WTC11 (cell line): ENCODE results near the gene STX8. TPM values are rescaled to one million over a fixed set of nuclear protein-coding genes. Genes with fewer than 3 reads are reported as not detected.

Experiments used
- ATAC-seq: fragments of 200-7000 bp; cut with Tn5 transposase; 2 replicates; pipeline ENCODE4 v1.10.0; 2021; ENCODE audit warnings: mild to moderate bottlenecking, moderate library complexity
- CTCF ChIA-PET: fragments of 300-600 bp; sonication (Branson Sonifier 250); formaldehyde crosslinking; loops from one replicate; lab custom pipeline; 2021; ENCODE audit warnings: antibody characterized with exemption; lab: Charles Lee
- POLR2A ChIA-PET: fragments of 350-600 bp; sonication (Branson Sonifier 250); formaldehyde crosslinking; loops from one replicate; lab custom pipeline; 2021; ENCODE audit warnings: antibody characterized with exemption; lab: Charles Lee
- DNase-seq: peaks from one replicate; pipeline ENCODE4 v3.0.0; 2021; ENCODE audit warnings: low spot score
- H3K27ac Mint-ChIP-seq: 2 replicates; pipeline ENCODE4 v1.8.0; 2021; ENCODE audit warnings: mixed read lengths
- H3K27me3 Mint-ChIP-seq: 2 replicates; pipeline ENCODE4 v1.8.0; 2021; ENCODE audit warnings: low read depth, mild to moderate bottlenecking, moderate library complexity, mixed read lengths
- H3K36me3 Mint-ChIP-seq: 2 replicates; pipeline ENCODE4 v1.8.0; 2021; ENCODE audit warnings: mixed read lengths
- H3K4me1 Mint-ChIP-seq: 2 replicates; pipeline ENCODE4 v1.8.0; 2022; ENCODE audit warnings: mixed read lengths
- H3K4me3 Mint-ChIP-seq: 2 replicates; pipeline ENCODE4 v1.8.0; 2021; ENCODE audit warnings: mild to moderate bottlenecking, moderate library complexity, mixed read lengths
- H3K9me3 Mint-ChIP-seq: 2 replicates; pipeline ENCODE4 v1.8.0; 2021; ENCODE audit warnings: mixed read lengths
- CBFB ChIP-seq: sonication (generic); formaldehyde crosslinking; IDR thresholded peaks from 2 replicates; pipeline ENCODE4 v1.8.1; 2022; ENCODE audit warnings: mild to moderate bottlenecking, low read depth, missing genetic modification reagents
- CDX4 ChIP-seq: fragments of 250-450 bp; sonication (Bioruptor Pico); IDR thresholded peaks from 2 replicates; pipeline ENCODE4 v1.9.0; 2021; ENCODE audit warnings: moderate library complexity, mild to moderate bottlenecking, inconsistent platforms, borderline replicate concordance
- ELF4 ChIP-seq: sonication (generic); formaldehyde crosslinking; IDR thresholded peaks from 2 replicates; pipeline ENCODE4 v1.8.1; 2022; ENCODE audit warnings: low read depth, mild to moderate bottlenecking, moderate library complexity, missing genetic modification reagents
- FOXK1 ChIP-seq: sonication (generic); formaldehyde crosslinking; IDR thresholded peaks from 2 replicates; pipeline ENCODE4 v1.8.0; 2022; ENCODE audit warnings: mild to moderate bottlenecking, moderate library complexity, missing genetic modification reagents
- IRF1 ChIP-seq: sonication (generic); formaldehyde crosslinking; IDR thresholded peaks from 2 replicates; pipeline ENCODE4 v1.8.0; 2023; ENCODE audit warnings: missing genetic modification reagents
- JAZF1 ChIP-seq: fragments of 250-450 bp; sonication (Bioruptor Pico); IDR thresholded peaks from 2 replicates; pipeline ENCODE4 v1.9.0; 2021; ENCODE audit warnings: moderate library complexity, mild to moderate bottlenecking, inconsistent platforms
- KAT7 ChIP-seq: sonication (generic); formaldehyde crosslinking; IDR thresholded peaks from 2 replicates; pipeline ENCODE4 v1.8.1; 2023; ENCODE audit warnings: missing genetic modification reagents, mild to moderate bottlenecking, borderline replicate concordance
- NFATC4 ChIP-seq: fragments of 250-450 bp; sonication (Bioruptor Pico); IDR thresholded peaks from 2 replicates; pipeline ENCODE4 v1.9.0; 2021; ENCODE audit warnings: mild to moderate bottlenecking
- NFE2L1 ChIP-seq: sonication (generic); formaldehyde crosslinking; IDR thresholded peaks from 2 replicates; pipeline ENCODE4 v1.8.1; 2023; ENCODE audit warnings: missing genetic modification reagents
- NR2C2 ChIP-seq: sonication (generic); formaldehyde crosslinking; IDR thresholded peaks from 2 replicates; pipeline ENCODE4 v1.8.0; 2022; ENCODE audit warnings: mild to moderate bottlenecking, missing genetic modification reagents
- PRDM15 ChIP-seq: sonication (generic); formaldehyde crosslinking; IDR thresholded peaks from 2 replicates; pipeline ENCODE4 v1.8.0; 2022; ENCODE audit warnings: missing genetic modification reagents
- RORB ChIP-seq: fragments of 250-450 bp; sonication (Bioruptor Pico); IDR thresholded peaks from 2 replicates; pipeline ENCODE4 v1.9.0; 2021; ENCODE audit warnings: mild to moderate bottlenecking
- SMAD3 ChIP-seq: sonication (generic); formaldehyde crosslinking; IDR thresholded peaks from 2 replicates; pipeline ENCODE4 v1.8.0; 2022; ENCODE audit warnings: missing genetic modification reagents, mild to moderate bottlenecking, borderline replicate concordance
- STAT6 ChIP-seq: sonication (generic); formaldehyde crosslinking; conservative IDR thresholded peaks from 2 replicates; pipeline ENCODE4 v1.8.1; 2023; ENCODE audit warnings: mild to moderate bottlenecking, low read depth, missing genetic modification reagents, moderate library complexity
- TCF7 ChIP-seq: sonication (generic); formaldehyde crosslinking; IDR thresholded peaks from 2 replicates; pipeline ENCODE4 v1.8.0; 2022; ENCODE audit warnings: mild to moderate bottlenecking, low read depth, missing genetic modification reagents, moderate library complexity
- ZBTB21 ChIP-seq: sonication (generic); formaldehyde crosslinking; IDR thresholded peaks from 2 replicates; pipeline ENCODE4 v1.8.1; 2023; ENCODE audit warnings: mild to moderate bottlenecking, missing genetic modification reagents, borderline replicate concordance
- ZNF232 ChIP-seq: sonication (generic); formaldehyde crosslinking; IDR thresholded peaks from 2 replicates; pipeline ENCODE4 v1.8.0; 2022; ENCODE audit warnings: mild to moderate bottlenecking, missing genetic modification reagents
- ZNF317 ChIP-seq: sonication (generic); formaldehyde crosslinking; IDR thresholded peaks from 2 replicates; pipeline ENCODE4 v1.8.1; 2023; ENCODE audit warnings: low read depth, mild to moderate bottlenecking, moderate library complexity, missing genetic modification reagents, borderline replicate concordance
- ZNF396 ChIP-seq: fragments of 250-450 bp; sonication (Bioruptor Pico); IDR thresholded peaks from 2 replicates; pipeline ENCODE4 v1.8.0; 2021; ENCODE audit warnings: mild to moderate bottlenecking, moderate library complexity, borderline replicate concordance
- ZNF416 ChIP-seq: fragments of 250-450 bp; sonication (Bioruptor Pico); IDR thresholded peaks from 2 replicates; pipeline ENCODE4 v1.9.0; 2021; ENCODE audit warnings: mild to moderate bottlenecking, inconsistent platforms
- ZNF512 ChIP-seq: sonication (generic); formaldehyde crosslinking; IDR thresholded peaks from 2 replicates; pipeline ENCODE4 v1.8.1; 2022; ENCODE audit warnings: missing genetic modification reagents, borderline replicate concordance
- ZSCAN18 ChIP-seq: fragments of 250-450 bp; sonication (Bioruptor Pico); IDR thresholded peaks from 2 replicates; pipeline ENCODE4 v2.1.2; 2022; ENCODE audit warnings: mild to moderate bottlenecking, moderate library complexity
- total RNA-seq: library from RNA; stranded (reverse); gene quantifications from 3 replicates; pipeline ENCODE4 v1.2.3, GENCODE V29; 2021

Gene STX8
- total RNA-seq, 1 experiment from 2014 or later = 39.9 TPM

- POLR2A ChIA-PET = no interaction called here
- no peak for TF ChIP-seq FOXK1 (CRISPR knock-in tag)
- TF ChIP-seq NR2C2 (CRISPR knock-in tag) = no peak
- TF ChIP-seq STAT6 (CRISPR knock-in tag) = no peak
- no peak for TF ChIP-seq ZNF416 (CRISPR knock-in tag)
- no peak for TF ChIP-seq TCF7 (CRISPR knock-in tag)
- TF ChIP-seq CDX4 (CRISPR knock-in tag) = no peak
- TF ChIP-seq, all 79 proteins: peak for 0
- H3K9me3 Mint-ChIP-seq = peaks cover 3% of the 10 kb centered on the region; the same call in 1 of the 2 replicates
- H3K4me1 Mint-ChIP-seq = peaks cover 16% of the 10 kb centered on the region
- DNase-seq (no peak), ATAC-seq (no peak)
- CTCF ChIA-PET = interaction anchor here (2.0 kb wide), 1 partner anchor 11 kb away, joined by 5 read pairs; no protein-coding TSS in a partner anchor
- no peak overlapping the region for H3K27ac Mint-ChIP-seq
- no peaks in the 10 kb centered on the region for H3K27me3 Mint-ChIP-seq
- H3K4me3 Mint-ChIP-seq = no peak overlapping the region
- H3K36me3 Mint-ChIP-seq = peaks cover 6% of the 10 kb centered on the region; the same call in 1 of the 2 replicates
Observed at GRCh38 chr17:9533441-9533840, 42.2 kb downstream of the STX8 start.

- Mint-ChIP-seq H3K36me3 (peaks cover 6% of the 10 kb centered on the region; the same call in 1 of the 2 replicates), H3K27ac (no peak overlapping the region), H3K4me3 (no peak overlapping the region), H3K9me3 (peaks cover 3% of the 10 kb centered on the region; the same call in 1 of the 2 replicates), H3K4me1 (peaks cover 16% of the 10 kb centered on the region), H3K27me3 (no peaks in the 10 kb centered on the region)
- ChIA-PET POLR2A (no interaction called here), CTCF (interaction anchor here (2.0 kb wide), 1 partner anchor 10 kb away, joined by 5 read pairs; no protein-coding TSS in a partner anchor)
- TF ChIP-seq KAT7 (CRISPR knock-in tag) = no peak
- TF ChIP-seq IRF1 (CRISPR knock-in tag) = no peak
- no peak for TF ChIP-seq ZNF512 (CRISPR knock-in tag)
- no peak for TF ChIP-seq CBFB (CRISPR knock-in tag)
- no peak for TF ChIP-seq RORB (CRISPR knock-in tag)
- no peak for TF ChIP-seq JAZF1 (CRISPR knock-in tag)
- TF ChIP-seq ZSCAN18 (CRISPR knock-in tag) = no peak
- no peak for TF ChIP-seq ZNF396
- TF ChIP-seq NFATC4 = no peak
- no peak for TF ChIP-seq ZNF317
- TF ChIP-seq ZBTB21 (CRISPR knock-in tag) = no peak
- no peak for TF ChIP-seq NFE2L1
- TF ChIP-seq ZNF232 (CRISPR knock-in tag) = no peak
- TF ChIP-seq PRDM15 = no peak
- TF ChIP-seq ELF4 = no peak
- TF ChIP-seq SMAD3 (CRISPR knock-in tag) = no peak
- no peak for ATAC-seq
- no peak for DNase-seq
Observed at GRCh38 chr17:9532715-9533114, 42.9 kb downstream of the STX8 start.
